ENCODE data around the gene PLPPR4. TPM values are rescaled to one million over a fixed set of nuclear protein-coding genes. Genes with fewer than 3 reads are reported as not detected.

Gene PLPPR4
- total and polyA plus RNA-seq, 7 donors = 0.31 to 1.9 (median 0.71) TPM; not detected in 2

- no peaks in the 10 kb centered on the region for H3K27me3 ChIP-seq
- no peak for DNase-seq
- H3K9me3 ChIP-seq = no peaks in the 10 kb centered on the region
- no peaks in the 10 kb centered on the region for H3K36me3 ChIP-seq
- peak overlapping the region in 1 of 4 donors; percentile 43 for H3K4me3 ChIP-seq
- 40 to 59% methylated on average over 3 of the region's 3 CpGs for WGBS, 2 donors
- no peak overlapping the region for H3K27ac ChIP-seq
- intact Hi-C loops (cut with DNase I) = no loop called here
- TF ChIP-seq POLR2AphosphoS5 (IDR thresholded peaks at IDR 0.05) (no peak), EP300 (IDR thresholded peaks at IDR 0.05) (no peak), CTCF (IDR thresholded peaks at IDR 0.05) (no peak), POLR2A (IDR thresholded peaks at IDR 0.05) (no peak)
- peaks cover 0 to 12% (median 8%) of the 10 kb centered on the region in 4 donors for H3K4me1 ChIP-seq
These were observed 832 bp downstream of the PLPPR4 start for GRCh38 chr1:99265124-99265523.

GRCh38 chr1:99266726-99267125 is 2.4 kb downstream of the PLPPR4 start:
- Histone ChIP-seq H3K27ac (no peak overlapping the region), H3K36me3 (no peaks in the 10 kb centered on the region), H3K9me3 (no peaks in the 10 kb centered on the region), H3K4me1 (peaks cover 0 to 12% (median 8%) of the 10 kb centered on the region in 4 donors), H3K27me3 (no peaks in the 10 kb centered on the region), H3K4me3 (no peak overlapping the region)
- WGBS, 2 donors = 77 to 78% methylated on average over 2 of the region's 2 CpGs
- TF ChIP-seq EP300 (IDR thresholded peaks at IDR 0.05) = no peak
- no peak for TF ChIP-seq POLR2AphosphoS5 (IDR thresholded peaks at IDR 0.05)
- TF ChIP-seq POLR2A (IDR thresholded peaks at IDR 0.05) = no peak
- no peak for TF ChIP-seq CTCF (IDR thresholded peaks at IDR 0.05)
- DNase-seq = no peak
- intact Hi-C loops (cut with DNase I) = no loop called here

GRCh38 chr1:99268021-99268420 is 3.7 kb downstream of the PLPPR4 start:
- TF ChIP-seq POLR2AphosphoS5 (IDR thresholded peaks at IDR 0.05) (no peak), POLR2A (IDR thresholded peaks at IDR 0.05) (no peak), CTCF (IDR thresholded peaks at IDR 0.05) (no peak), EP300 (IDR thresholded peaks at IDR 0.05) (no peak)
- H3K4me1 ChIP-seq = peaks cover 0 to 12% (median 8%) of the 10 kb centered on the region in 4 donors
- intact Hi-C loops (cut with DNase I) = no loop called here
- no peaks in the 10 kb centered on the region for H3K9me3 ChIP-seq
- H3K4me3 ChIP-seq = no peak overlapping the region
- no peak for DNase-seq
- 60 to 69% methylated on average over 1 of the region's 1 CpG for WGBS, 2 donors
- H3K27ac ChIP-seq = no peak overlapping the region
- no peaks in the 10 kb centered on the region for H3K36me3 ChIP-seq
- H3K27me3 ChIP-seq = no peaks in the 10 kb centered on the region

GRCh38 chr1:99269321-99269720 is 5.0 kb downstream of the PLPPR4 start:
- Histone ChIP-seq H3K4me3 (no peak overlapping the region), H3K27me3 (no peaks in the 10 kb centered on the region), H3K4me1 (peaks cover 0 to 7% (median 5%) of the 10 kb centered on the region in 4 donors), H3K36me3 (no peaks in the 10 kb centered on the region), H3K9me3 (no peaks in the 10 kb centered on the region), H3K27ac (no peak overlapping the region)
- intact Hi-C loops (cut with DNase I) = no loop called here
- DNase-seq = no peak
- no peak for TF ChIP-seq POLR2AphosphoS5 (IDR thresholded peaks at IDR 0.05)
- TF ChIP-seq CTCF (IDR thresholded peaks at IDR 0.05) = no peak

- TF ChIP-seq POLR2AphosphoS5 (IDR thresholded peaks at IDR 0.05) (no peak), POLR2A (IDR thresholded peaks at IDR 0.05) (no peak), CTCF (IDR thresholded peaks at IDR 0.05) (no peak), EP300 (IDR thresholded peaks at IDR 0.05) (no peak)
- 86 to 90% methylated on average over 1 of the region's 1 CpG for WGBS, 2 donors
- intact Hi-C loops (cut with DNase I) = no loop called here
These were observed 6.4 kb downstream of the PLPPR4 start for GRCh38 chr1:99270646-99271045.

More at GRCh38 chr1:99270646-99271045, 6.4 kb downstream of the PLPPR4 start:
- no peaks in the 10 kb centered on the region for H3K4me1 ChIP-seq
- H3K27ac ChIP-seq = no peak overlapping the region
- H3K27me3 ChIP-seq = no peaks in the 10 kb centered on the region
- H3K36me3 ChIP-seq = no peaks in the 10 kb centered on the region
- DNase-seq = no peak
- no peak overlapping the region for H3K4me3 ChIP-seq
- no peaks in the 10 kb centered on the region for H3K9me3 ChIP-seq
